K562 (cell line): ENCODE measurements around the gene EGFL6. TPM values are rescaled to one million over a fixed set of nuclear protein-coding genes. Genes with fewer than 3 reads are reported as not detected.

ENCODE experiments used
- CBX1 ChIP-seq: sonication (generic); IDR thresholded peaks from 2 replicates; pipeline ENCODE4 v1.6.1; 2016; ENCODE audit warnings: antibody characterized with exemption, low read depth, mild to moderate bottlenecking
- CHD4 ChIP-seq: fragments of 200-600 bp; sonication (generic); IDR thresholded peaks from 3 replicates; pipeline ENCODE4 v1.6.1; 2012; ENCODE audit warnings: low read depth, mild to moderate bottlenecking, mixed read lengths, low read length, inconsistent platforms; ENCODE audit not compliant: insufficient read depth, insufficient replicate concordance, poor library complexity, severe bottlenecking
- CTBP1 ChIP-seq: fragments of 450-650 bp; IDR thresholded peaks from 2 replicates; pipeline ENCODE4 v1.6.1; 2016; ENCODE audit warnings: borderline replicate concordance
- GABPB1 ChIP-seq: sonication (generic); formaldehyde crosslinking; IDR thresholded peaks from 2 replicates; pipeline ENCODE4 v1.8.0; 2022; ENCODE audit warnings: mild to moderate bottlenecking, missing genetic modification reagents
- GABPB2 ChIP-seq: fragments of 250-450 bp; sonication (Bioruptor Pico); conservative IDR thresholded peaks from 2 replicates; pipeline ENCODE4 v1.5.1; 2021; ENCODE audit warnings: mild to moderate bottlenecking
- PHB2 ChIP-seq: fragments of 450-650 bp; IDR thresholded peaks from 2 replicates; pipeline ENCODE4 v1.6.1; 2017; ENCODE audit warnings: low read depth
- TFAM ChIP-seq: fragments of 250-450 bp; sonication (Bioruptor Pico); conservative IDR thresholded peaks from 2 replicates; pipeline ENCODE4 v1.5.0; 2021; ENCODE audit warnings: mild to moderate bottlenecking, moderate library complexity
- polyA plus RNA-seq, 8 experiments: library from polyadenylated mRNA; depleted of rRNA in 4 of 8; stranded (reverse) in 5 of 8; unstranded in 3 of 8; fragments of >200 nt; fragmentation: Nextera tagmentation in 2 of 8; fragmentation: Illumina TruSeq in 1 of 8; extraction: Ambion mirVana in 2 of 8; extraction: Trizol in 1 of 8; gene quantifications; 2 replicates each; pipeline versions ENCODE4 v1.2.1 to v1.2.3, GENCODE V29; 2011 to 2014; ENCODE audit warnings: inconsistent platforms in 1 of 8, missing spikeins in 1 of 8
- total RNA-seq, 7 experiments: library from RNA; depleted of rRNA in 6 of 7; stranded (reverse); fragments of >200 nt in 6 of 7; fragmentation: Illumina TruSeq in 2 of 7; extraction: Trizol in 2 of 7; gene quantifications; 2 replicates each; pipeline versions ENCODE4 v1.2.1 to v1.2.3, GENCODE V29; 2011 to 2021; ENCODE audit warnings: low replicate concordance in 1 of 7
- TF ChIP-seq, protein P1 (sequence below), 2 experiments: fragments of 450-650 bp; IDR thresholded peaks; 2 replicates each; pipeline ENCODE4 v1.6.1; 2018; ENCODE audit warnings: mild to moderate bottlenecking in 2 of 2, low read depth in 1 of 2; ENCODE audit not compliant: partially characterized antibody in 2 of 2
- TF ChIP-seq, protein P2 (sequence below): sonication (generic); formaldehyde crosslinking; IDR thresholded peaks from 2 replicates; pipeline ENCODE4 v1.9.0; 2022; ENCODE audit warnings: mild to moderate bottlenecking, missing genetic modification reagents

Gene EGFL6
- total and polyA plus RNA-seq, 9 of the 15 experiments (the other 6 are each of a cell fraction or from before 2014, with no cell fraction given): 0.01 TPM; not detected in 8

DNA sequence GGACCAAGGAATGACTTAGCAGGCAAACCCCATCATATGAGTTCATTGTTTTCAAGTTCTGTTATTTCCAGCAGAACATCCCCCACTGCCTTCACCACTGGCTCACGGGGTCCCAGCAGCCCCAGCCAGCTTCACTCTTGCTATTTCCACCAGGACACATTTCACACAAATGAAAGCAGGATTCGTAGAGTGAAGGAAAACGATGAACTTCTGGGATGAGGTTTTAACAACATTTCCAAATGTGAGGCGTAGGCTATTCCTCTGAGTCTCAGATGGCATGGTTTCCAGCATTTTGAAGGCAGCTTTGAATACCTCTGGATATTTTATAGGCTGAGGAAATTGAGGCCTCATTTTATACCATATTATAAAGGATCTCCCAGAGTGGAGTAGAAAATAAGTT, 32.9 kb upstream of the EGFL6 start (continued):
- TF ChIP-seq, protein P1, sequence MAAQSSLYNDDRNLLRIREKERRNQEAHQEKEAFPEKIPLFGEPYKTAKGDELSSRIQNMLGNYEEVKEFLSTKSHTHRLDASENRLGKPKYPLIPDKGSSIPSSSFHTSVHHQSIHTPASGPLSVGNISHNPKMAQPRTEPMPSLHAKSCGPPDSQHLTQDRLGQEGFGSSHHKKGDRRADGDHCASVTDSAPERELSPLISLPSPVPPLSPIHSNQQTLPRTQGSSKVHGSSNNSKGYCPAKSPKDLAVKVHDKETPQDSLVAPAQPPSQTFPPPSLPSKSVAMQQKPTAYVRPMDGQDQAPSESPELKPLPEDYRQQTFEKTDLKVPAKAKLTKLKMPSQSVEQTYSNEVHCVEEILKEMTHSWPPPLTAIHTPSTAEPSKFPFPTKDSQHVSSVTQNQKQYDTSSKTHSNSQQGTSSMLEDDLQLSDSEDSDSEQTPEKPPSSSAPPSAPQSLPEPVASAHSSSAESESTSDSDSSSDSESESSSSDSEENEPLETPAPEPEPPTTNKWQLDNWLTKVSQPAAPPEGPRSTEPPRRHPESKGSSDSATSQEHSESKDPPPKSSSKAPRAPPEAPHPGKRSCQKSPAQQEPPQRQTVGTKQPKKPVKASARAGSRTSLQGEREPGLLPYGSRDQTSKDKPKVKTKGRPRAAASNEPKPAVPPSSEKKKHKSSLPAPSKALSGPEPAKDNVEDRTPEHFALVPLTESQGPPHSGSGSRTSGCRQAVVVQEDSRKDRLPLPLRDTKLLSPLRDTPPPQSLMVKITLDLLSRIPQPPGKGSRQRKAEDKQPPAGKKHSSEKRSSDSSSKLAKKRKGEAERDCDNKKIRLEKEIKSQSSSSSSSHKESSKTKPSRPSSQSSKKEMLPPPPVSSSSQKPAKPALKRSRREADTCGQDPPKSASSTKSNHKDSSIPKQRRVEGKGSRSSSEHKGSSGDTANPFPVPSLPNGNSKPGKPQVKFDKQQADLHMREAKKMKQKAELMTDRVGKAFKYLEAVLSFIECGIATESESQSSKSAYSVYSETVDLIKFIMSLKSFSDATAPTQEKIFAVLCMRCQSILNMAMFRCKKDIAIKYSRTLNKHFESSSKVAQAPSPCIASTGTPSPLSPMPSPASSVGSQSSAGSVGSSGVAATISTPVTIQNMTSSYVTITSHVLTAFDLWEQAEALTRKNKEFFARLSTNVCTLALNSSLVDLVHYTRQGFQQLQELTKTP (IDR thresholded peaks at IDR 0.05; ENCODE audit: low read depth in 1 of 2, partially characterized antibody in 2 of 2): no peak
- TF ChIP-seq, protein P2, sequence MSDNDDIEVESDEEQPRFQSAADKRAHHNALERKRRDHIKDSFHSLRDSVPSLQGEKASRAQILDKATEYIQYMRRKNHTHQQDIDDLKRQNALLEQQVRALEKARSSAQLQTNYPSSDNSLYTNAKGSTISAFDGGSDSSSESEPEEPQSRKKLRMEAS (CRISPR knock-in tag): no peak
- no peak for TF ChIP-seq TFAM (CRISPR knock-in tag)
- TF ChIP-seq CTBP1: no peak
- no peak for TF ChIP-seq CBX1
- no peak for TF ChIP-seq GABPB1 (CRISPR knock-in tag)
- TF ChIP-seq CHD4: no peak
- TF ChIP-seq PHB2: no peak
- no peak for TF ChIP-seq GABPB2 (CRISPR knock-in tag)
